ENCODE measurements around the gene MUC5AC. TPM values are rescaled to one million over a fixed set of nuclear protein-coding genes. Genes with fewer than 3 reads are reported as not detected.
"Not testable (repeated sequence)": the region's sequence is repeated elsewhere in the genome, so short reads cannot be mapped to it uniquely, and the experiment has no call there.

The MUC5AC gene
- total RNA-seq, 2 experiments from 2014 or later, result not detected

DNA sequence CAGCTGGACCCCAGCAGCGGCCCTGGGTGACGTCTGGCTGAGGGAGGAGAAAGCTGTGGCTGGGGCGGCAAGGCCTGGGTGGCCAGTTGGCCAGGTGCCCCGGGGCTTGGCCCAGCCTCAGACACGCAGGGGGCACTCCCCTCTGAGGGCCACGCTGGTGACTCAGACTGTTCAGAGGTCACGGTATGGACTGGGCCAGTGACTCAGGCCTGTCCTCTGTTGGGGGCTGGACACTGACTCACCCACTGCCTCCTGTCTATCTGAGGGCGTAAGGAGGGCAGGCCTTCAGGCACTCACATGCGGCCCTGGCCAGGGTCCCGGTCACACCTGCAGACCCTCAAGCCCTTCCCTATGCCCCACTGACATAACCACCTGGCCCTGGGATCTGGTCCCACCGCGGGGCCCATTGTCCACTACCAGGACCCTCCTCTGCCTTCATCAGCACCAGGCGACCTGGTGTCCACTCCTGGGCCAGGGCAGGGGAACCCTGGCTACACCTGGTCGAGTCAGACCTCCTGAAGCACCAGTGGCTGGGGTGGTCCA lies 3.7 kb upstream of the MUC5AC start:
- Histone ChIP-seq H3K79me2 (ENCODE audit: insufficient read depth, low read depth, low read length) (no peaks in the 10 kb centered on the region), H3K27ac (ENCODE audit: low read depth, low read length, poor library complexity, severe bottlenecking) (no peak overlapping the region), H3K4me3 (ENCODE audit: low read depth, low read length, poor library complexity, severe bottlenecking) (no peak overlapping the region), H3K36me3 (ENCODE audit: insufficient read depth, low read length) (no peaks in the 10 kb centered on the region), H3K4me2 (ENCODE audit: low read length) (no peak overlapping the region), H3K9me3 (ENCODE audit: low read length) (peaks cover 7% of the 10 kb centered on the region; the same call in 1 of the 2 replicates), H2AFZ (ENCODE audit: low read length) (no peak overlapping the region), H4K20me1 (ENCODE audit: insufficient read depth, low read length) (no peaks in the 10 kb centered on the region), H3K9me2 (ENCODE audit: insufficient read depth, low read length) (no peaks in the 10 kb centered on the region), H3K4me1 (ENCODE audit: insufficient read depth, low read length, poor library complexity, severe bottlenecking) (no peaks in the 10 kb centered on the region)
- no peak for DNase-seq (ENCODE audit: low spot score)
- no peak for TF ChIP-seq EZH2phosphoT487 (IDR thresholded peaks at IDR 0.05; ENCODE audit: borderline replicate concordance, low read depth, low read length)
- POLR2A ChIA-PET, result no interaction called here
- intact Hi-C loops (cut with micrococcal nuclease; ENCODE audit: unreplicated experiment), result no loop called here
- no TSS peak for BruUV-seq (replicated peaks)
- CTCF ChIA-PET (ENCODE audit: unreplicated experiment), result no interaction called here

DNA sequence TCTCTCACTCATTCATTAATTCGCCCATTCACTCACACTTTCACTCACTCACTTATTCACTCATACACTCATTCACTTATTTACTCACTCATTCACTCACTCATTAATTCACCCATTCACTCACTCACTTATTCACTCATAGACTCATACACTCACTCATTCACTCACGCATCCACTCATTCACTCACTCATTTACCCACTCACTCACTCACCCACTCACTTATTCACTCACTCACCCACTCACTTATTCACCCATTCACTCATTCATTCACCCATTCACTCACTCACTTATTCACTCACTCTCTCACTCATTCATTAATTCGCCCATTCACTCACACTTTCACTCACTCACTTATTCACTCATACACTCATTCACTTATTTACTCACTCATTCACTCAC lies 3.1 kb upstream of the MUC5AC start:
- H3K4me2 ChIP-seq (ENCODE audit: low read length); H2AFZ ChIP-seq (ENCODE audit: low read length); H3K36me3 ChIP-seq (ENCODE audit: insufficient read depth, low read length); H3K79me2 ChIP-seq (ENCODE audit: insufficient read depth, low read depth, low read length); H3K4me1 ChIP-seq (ENCODE audit: insufficient read depth, low read length, poor library complexity, severe bottlenecking); H4K20me1 ChIP-seq (ENCODE audit: insufficient read depth, low read length); DNase-seq (ENCODE audit: low spot score); H3K4me3 ChIP-seq (ENCODE audit: low read depth, low read length, poor library complexity, severe bottlenecking); H3K27ac ChIP-seq (ENCODE audit: low read depth, low read length, poor library complexity, severe bottlenecking); POLR2A ChIA-PET; H3K9me2 ChIP-seq (ENCODE audit: insufficient read depth, low read length); H3K9me3 ChIP-seq (ENCODE audit: low read length); BruUV-seq (replicated peaks); CTCF ChIA-PET (ENCODE audit: unreplicated experiment); intact Hi-C loops (cut with micrococcal nuclease; ENCODE audit: unreplicated experiment): not testable (repeated sequence)

DNA sequence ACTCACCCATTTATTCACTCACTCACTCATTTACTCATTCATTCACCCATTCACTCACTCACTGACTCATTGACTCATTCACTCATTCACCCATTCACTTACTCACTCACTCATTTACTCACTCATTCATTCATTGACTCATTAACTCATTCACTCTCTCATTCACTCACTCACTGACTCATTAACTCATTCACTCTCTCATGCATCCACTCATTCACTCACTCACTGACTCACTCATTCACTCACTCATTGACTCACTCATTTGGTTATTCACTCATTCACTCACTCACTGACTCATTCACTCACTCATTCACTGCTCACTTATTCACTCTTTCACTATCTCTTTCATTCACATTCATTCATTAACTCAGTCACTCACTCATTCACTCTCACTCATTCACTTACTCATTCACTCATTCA lies 2.5 kb upstream of the MUC5AC start:
- no peak for TF ChIP-seq EZH2phosphoT487 (IDR thresholded peaks at IDR 0.05; ENCODE audit: borderline replicate concordance, low read depth, low read length)
- TF ChIP-seq, protein P1, sequence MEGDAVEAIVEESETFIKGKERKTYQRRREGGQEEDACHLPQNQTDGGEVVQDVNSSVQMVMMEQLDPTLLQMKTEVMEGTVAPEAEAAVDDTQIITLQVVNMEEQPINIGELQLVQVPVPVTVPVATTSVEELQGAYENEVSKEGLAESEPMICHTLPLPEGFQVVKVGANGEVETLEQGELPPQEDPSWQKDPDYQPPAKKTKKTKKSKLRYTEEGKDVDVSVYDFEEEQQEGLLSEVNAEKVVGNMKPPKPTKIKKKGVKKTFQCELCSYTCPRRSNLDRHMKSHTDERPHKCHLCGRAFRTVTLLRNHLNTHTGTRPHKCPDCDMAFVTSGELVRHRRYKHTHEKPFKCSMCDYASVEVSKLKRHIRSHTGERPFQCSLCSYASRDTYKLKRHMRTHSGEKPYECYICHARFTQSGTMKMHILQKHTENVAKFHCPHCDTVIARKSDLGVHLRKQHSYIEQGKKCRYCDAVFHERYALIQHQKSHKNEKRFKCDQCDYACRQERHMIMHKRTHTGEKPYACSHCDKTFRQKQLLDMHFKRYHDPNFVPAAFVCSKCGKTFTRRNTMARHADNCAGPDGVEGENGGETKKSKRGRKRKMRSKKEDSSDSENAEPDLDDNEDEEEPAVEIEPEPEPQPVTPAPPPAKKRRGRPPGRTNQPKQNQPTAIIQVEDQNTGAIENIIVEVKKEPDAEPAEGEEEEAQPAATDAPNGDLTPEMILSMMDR (conservative IDR thresholded peaks at IDR 0.05; ENCODE audit: low read length), result no peak
- Histone ChIP-seq H3K4me2 (ENCODE audit: low read length) (no peak overlapping the region), H3K36me3 (ENCODE audit: insufficient read depth, low read length) (no peaks in the 10 kb centered on the region), H3K79me2 (ENCODE audit: insufficient read depth, low read depth, low read length) (no peaks in the 10 kb centered on the region), H3K4me1 (ENCODE audit: insufficient read depth, low read length, poor library complexity, severe bottlenecking) (no peaks in the 10 kb centered on the region), H3K9me2 (ENCODE audit: insufficient read depth, low read length) (no peaks in the 10 kb centered on the region), H3K9me3 (ENCODE audit: low read length) (peaks cover 7% of the 10 kb centered on the region; the same call in 1 of the 2 replicates), H3K4me3 (ENCODE audit: low read depth, low read length, poor library complexity, severe bottlenecking) (no peak overlapping the region), H2AFZ (ENCODE audit: low read length) (no peak overlapping the region), H3K27ac (ENCODE audit: low read depth, low read length, poor library complexity, severe bottlenecking) (no peak overlapping the region), H4K20me1 (ENCODE audit: insufficient read depth, low read length) (no peaks in the 10 kb centered on the region)
- no peak for DNase-seq (ENCODE audit: low spot score)
- intact Hi-C loops (cut with micrococcal nuclease; ENCODE audit: unreplicated experiment), result no loop called here
- no TSS peak for BruUV-seq (replicated peaks)
- CTCF ChIA-PET (ENCODE audit: unreplicated experiment), result no interaction called here
- POLR2A ChIA-PET, result no interaction called here

Measured in OCI-LY7 (cell line).